ENCODE data around the gene KCNH8. TPM values are rescaled to one million over a fixed set of nuclear protein-coding genes. Genes with fewer than 3 reads are reported as not detected.
A peak's percentile ranks its signal among the peaks of the same experiment; 100 is the strongest.

KCNH8 gene
- total RNA-seq, 1 donor from 2014 or later, result 1.5 TPM

- H3K27ac Mint-ChIP-seq, result no peak overlapping the region
- intact Hi-C loops (cut with micrococcal nuclease), result no loop called here
Observed at GRCh38 chr3:19272296-19272695, 124.0 kb downstream of the KCNH8 start.

DNA sequence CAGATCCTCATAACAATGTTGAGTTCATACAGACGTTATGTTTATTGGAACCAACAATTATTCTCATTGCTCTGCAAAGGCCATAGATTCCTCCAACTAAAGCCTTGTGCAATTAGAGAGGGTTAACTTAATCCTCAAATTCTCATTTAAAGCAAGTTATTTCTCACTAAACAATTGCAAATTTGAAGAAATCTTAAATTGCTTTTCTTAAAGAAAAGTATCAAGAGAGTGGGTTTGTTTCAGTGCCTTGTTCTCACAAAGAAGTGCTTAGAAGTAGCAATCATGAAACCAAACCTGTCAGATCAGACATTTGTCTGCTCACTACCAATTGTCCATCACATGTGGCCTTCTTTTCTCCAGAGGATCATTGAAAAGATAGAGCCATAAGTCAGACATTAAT, 124.8 kb downstream of the KCNH8 start:
- H3K36me3 Mint-ChIP-seq (ENCODE audit: low read depth), result no peaks in the 10 kb centered on the region
- peaks cover 8% of the 10 kb centered on the region for H3K4me1 Mint-ChIP-seq
- ChIA-PET CTCF (no interaction called here), POLR2A (no interaction called here)
- H3K27ac Mint-ChIP-seq, result no peak overlapping the region
- no peaks in the 10 kb centered on the region for H3K9me3 Mint-ChIP-seq
- ATAC-seq (ENCODE audit: low read depth), result no peak
- no peak for DNase-seq
- H3K4me3 Mint-ChIP-seq, result no peak overlapping the region
- peaks cover 1% of the 10 kb centered on the region for H3K27me3 Mint-ChIP-seq
- intact Hi-C loops (cut with micrococcal nuclease), result no loop called here
- TF ChIP-seq, protein P1, sequence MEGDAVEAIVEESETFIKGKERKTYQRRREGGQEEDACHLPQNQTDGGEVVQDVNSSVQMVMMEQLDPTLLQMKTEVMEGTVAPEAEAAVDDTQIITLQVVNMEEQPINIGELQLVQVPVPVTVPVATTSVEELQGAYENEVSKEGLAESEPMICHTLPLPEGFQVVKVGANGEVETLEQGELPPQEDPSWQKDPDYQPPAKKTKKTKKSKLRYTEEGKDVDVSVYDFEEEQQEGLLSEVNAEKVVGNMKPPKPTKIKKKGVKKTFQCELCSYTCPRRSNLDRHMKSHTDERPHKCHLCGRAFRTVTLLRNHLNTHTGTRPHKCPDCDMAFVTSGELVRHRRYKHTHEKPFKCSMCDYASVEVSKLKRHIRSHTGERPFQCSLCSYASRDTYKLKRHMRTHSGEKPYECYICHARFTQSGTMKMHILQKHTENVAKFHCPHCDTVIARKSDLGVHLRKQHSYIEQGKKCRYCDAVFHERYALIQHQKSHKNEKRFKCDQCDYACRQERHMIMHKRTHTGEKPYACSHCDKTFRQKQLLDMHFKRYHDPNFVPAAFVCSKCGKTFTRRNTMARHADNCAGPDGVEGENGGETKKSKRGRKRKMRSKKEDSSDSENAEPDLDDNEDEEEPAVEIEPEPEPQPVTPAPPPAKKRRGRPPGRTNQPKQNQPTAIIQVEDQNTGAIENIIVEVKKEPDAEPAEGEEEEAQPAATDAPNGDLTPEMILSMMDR (IDR thresholded peaks at IDR 0.05), result no peak

More at GRCh38 chr3:19272296-19272695, 124.0 kb downstream of the KCNH8 start:
- DNase-seq (no peak), ATAC-seq (ENCODE audit: low read depth) (peak; percentile 67)
- H3K36me3 Mint-ChIP-seq (ENCODE audit: low read depth), result no peaks in the 10 kb centered on the region
- ChIA-PET CTCF (no interaction called here), POLR2A (no interaction called here)
- TF ChIP-seq, protein P1 (IDR thresholded peaks at IDR 0.05), result no peak
- peaks cover 1% of the 10 kb centered on the region for H3K27me3 Mint-ChIP-seq
- H3K4me1 Mint-ChIP-seq, result peaks cover 8% of the 10 kb centered on the region
- no peaks in the 10 kb centered on the region for H3K9me3 Mint-ChIP-seq
- no peak overlapping the region for H3K4me3 Mint-ChIP-seq

DNA sequence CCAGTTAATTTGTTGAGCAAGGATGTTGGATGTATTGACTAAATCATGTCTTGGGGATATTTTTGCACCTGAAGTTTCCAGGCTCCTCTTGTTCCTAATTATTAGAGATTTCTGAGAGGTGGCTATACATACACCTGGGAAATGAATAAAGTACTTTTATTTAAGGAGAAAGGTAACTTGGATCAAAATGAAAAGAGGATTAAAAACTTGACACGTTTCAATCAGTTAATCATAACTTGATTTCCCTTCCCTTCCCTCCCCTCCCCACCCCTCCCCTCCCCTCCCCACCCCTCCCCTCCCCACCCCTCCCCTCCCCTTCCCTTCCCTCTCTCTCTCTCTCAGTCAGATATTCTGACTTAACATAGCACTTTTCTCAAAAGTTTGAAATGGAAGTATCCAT, 126.3 kb downstream of the KCNH8 start:
- H3K36me3 Mint-ChIP-seq (ENCODE audit: low read depth), result no peaks in the 10 kb centered on the region
- POLR2A ChIA-PET, result no interaction called here
- no peak overlapping the region for H3K27ac Mint-ChIP-seq
- no peaks in the 10 kb centered on the region for H3K9me3 Mint-ChIP-seq
- H3K4me1 Mint-ChIP-seq, result peaks cover 8% of the 10 kb centered on the region
- TF ChIP-seq, protein P1 (IDR thresholded peaks at IDR 0.05), result no peak
- peaks cover 1% of the 10 kb centered on the region for H3K27me3 Mint-ChIP-seq
- intact Hi-C loops (cut with micrococcal nuclease), result no loop called here
- DNase-seq (no peak), ATAC-seq (ENCODE audit: low read depth) (no peak)
- CTCF ChIA-PET, result no interaction called here
- H3K4me3 Mint-ChIP-seq, result no peak overlapping the region

DNA sequence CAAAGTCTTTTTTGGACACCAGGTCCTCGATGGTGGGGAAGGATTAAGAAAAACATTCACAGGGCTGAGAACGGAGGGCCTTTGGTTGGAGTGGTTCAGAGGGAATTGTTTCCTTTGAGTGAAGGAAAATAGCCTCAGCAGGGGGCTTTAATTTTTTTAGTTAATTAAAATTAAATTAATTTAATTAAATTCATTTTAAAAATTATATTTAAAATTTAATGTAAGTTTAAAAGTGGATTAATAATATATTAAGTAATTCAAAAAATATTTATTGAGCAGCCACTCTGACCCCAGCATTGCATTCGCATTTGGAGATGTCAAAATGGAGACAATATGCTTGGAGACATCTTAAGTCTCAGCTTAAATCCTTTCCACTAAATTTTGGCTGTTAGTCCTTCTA, 136.7 kb downstream of the KCNH8 start:
- no peaks in the 10 kb centered on the region for H3K36me3 Mint-ChIP-seq (ENCODE audit: low read depth)
- ChIA-PET CTCF (no interaction called here), POLR2A (no interaction called here)
- ATAC-seq (ENCODE audit: low read depth) (no peak), DNase-seq (no peak)
- no peak overlapping the region for H3K27ac Mint-ChIP-seq
- TF ChIP-seq, protein P1 (IDR thresholded peaks at IDR 0.05), result no peak
- intact Hi-C loops (cut with micrococcal nuclease), result no loop called here
- H3K4me3 Mint-ChIP-seq, result no peak overlapping the region
- no peaks in the 10 kb centered on the region for H3K27me3 Mint-ChIP-seq
- no peaks in the 10 kb centered on the region for H3K9me3 Mint-ChIP-seq
- no peaks in the 10 kb centered on the region for H3K4me1 Mint-ChIP-seq

DNA sequence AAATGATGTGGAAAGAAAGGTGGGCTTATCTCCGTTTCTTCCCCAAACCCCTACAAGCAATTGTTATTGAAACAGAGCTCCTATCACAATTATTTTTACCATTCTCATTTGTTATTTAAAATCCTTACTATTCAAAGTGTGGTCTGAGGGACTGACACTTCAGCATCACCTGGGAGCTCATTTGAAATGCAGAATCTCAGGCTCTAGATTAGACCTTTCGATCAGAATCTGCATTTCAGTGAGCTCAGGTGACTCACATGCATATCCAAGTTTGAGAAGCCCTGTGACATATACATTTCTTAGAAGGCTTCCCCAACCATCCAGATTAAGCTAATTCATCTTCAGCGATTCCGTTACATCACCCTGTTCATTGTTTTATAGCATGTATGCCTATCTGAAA, 145.0 kb downstream of the KCNH8 start:
- ATAC-seq (ENCODE audit: low read depth) (no peak), DNase-seq (no peak)
- H3K27ac Mint-ChIP-seq, result no peak overlapping the region
- no peaks in the 10 kb centered on the region for H3K36me3 Mint-ChIP-seq (ENCODE audit: low read depth)
- CTCF ChIA-PET, result no interaction called here
- intact Hi-C loops (cut with micrococcal nuclease), result no loop called here
- no peaks in the 10 kb centered on the region for H3K9me3 Mint-ChIP-seq
- no peak overlapping the region for H3K4me3 Mint-ChIP-seq
- POLR2A ChIA-PET, result no interaction called here
- no peaks in the 10 kb centered on the region for H3K27me3 Mint-ChIP-seq
- no peaks in the 10 kb centered on the region for H3K4me1 Mint-ChIP-seq
- TF ChIP-seq, protein P1 (IDR thresholded peaks at IDR 0.05), result no peak

Data from activated B cell treated with CpG ODN at 0.5 μM for 24 hours (primary cell).